ENCODE data around the gene APBB2.
A peak's percentile ranks its signal among the peaks of the same experiment; 100 is the strongest.
"Not testable (repeated sequence)": the region's sequence is repeated elsewhere in the genome, so short reads cannot be mapped to it uniquely, and the experiment has no call there.

APBB2 gene

GRCh38 chr4:41014158-41014557 is 200.2 kb downstream of the APBB2 start:
- DNase-seq (ENCODE audit: low spot score), result no peak

GRCh38 chr4:41013746-41014145 is 200.6 kb downstream of the APBB2 start:
- no peak for DNase-seq (ENCODE audit: low spot score)

- no peak for DNase-seq (ENCODE audit: low spot score)
Observed at GRCh38 chr4:41012911-41013310, 201.4 kb downstream of the APBB2 start.

- DNase-seq (ENCODE audit: low spot score), result no peak
Observed at GRCh38 chr4:41012293-41012692, 202.0 kb downstream of the APBB2 start.

- DNase-seq (ENCODE audit: low spot score), result no peak
Observed at GRCh38 chr4:41009411-41009810, 204.9 kb downstream of the APBB2 start.

GRCh38 chr4:41006141-41006540 is 208.2 kb downstream of the APBB2 start:
- peak; percentile 50 for DNase-seq (ENCODE audit: low spot score)

- DNase-seq (ENCODE audit: low spot score), result no peak
Observed at GRCh38 chr4:41002309-41002708, 212.0 kb downstream of the APBB2 start.

GRCh38 chr4:41000356-41000755 is 214.0 kb downstream of the APBB2 start:
- no peak for DNase-seq (ENCODE audit: low spot score)

- DNase-seq (ENCODE audit: low spot score), result peak; percentile 66
Observed at GRCh38 chr4:40998675-40999358, 215.5 kb downstream of the APBB2 start.

GRCh38 chr4:40995850-40996249 is 218.5 kb downstream of the APBB2 start:
- DNase-seq (ENCODE audit: low spot score), result no peak

- DNase-seq (ENCODE audit: low spot score), result not testable (repeated sequence)
Observed at GRCh38 chr4:40994321-40994720, 220.0 kb downstream of the APBB2 start.

GRCh38 chr4:40993296-40993693 is 221.0 kb downstream of the APBB2 start:
- not testable (repeated sequence) for DNase-seq (ENCODE audit: low spot score)

- peak; percentile 92 for DNase-seq (ENCODE audit: low spot score)
Observed at GRCh38 chr4:40992472-40993295, 221.7 kb downstream of the APBB2 start.

- DNase-seq (ENCODE audit: low spot score), result no peak
Observed at GRCh38 chr4:40991908-40992307, 222.4 kb downstream of the APBB2 start.

- no peak for DNase-seq (ENCODE audit: low spot score)
Observed at GRCh38 chr4:40990899-40991265, 223.5 kb downstream of the APBB2 start.

- DNase-seq (ENCODE audit: low spot score), result peak; percentile 87
Observed at GRCh38 chr4:40990236-40990898, 224.0 kb downstream of the APBB2 start.

- no peak for DNase-seq (ENCODE audit: low spot score)
Observed at GRCh38 chr4:40987151-40987550, 227.2 kb downstream of the APBB2 start.

- DNase-seq (ENCODE audit: low spot score), result no peak
Observed at GRCh38 chr4:40986375-40986774, 228.0 kb downstream of the APBB2 start.

- no peak for DNase-seq (ENCODE audit: low spot score)
Observed at GRCh38 chr4:40984051-40984450, 230.3 kb downstream of the APBB2 start.

- DNase-seq (ENCODE audit: low spot score), result no peak
Observed at GRCh38 chr4:40980318-40980883, 233.9 kb downstream of the APBB2 start.

GRCh38 chr4:40978548-40978947 is 235.8 kb downstream of the APBB2 start:
- no peak for DNase-seq (ENCODE audit: low spot score)

GRCh38 chr4:40976343-40976742 is 238.0 kb downstream of the APBB2 start:
- peak; percentile 56 for DNase-seq (ENCODE audit: low spot score)

- no peak for DNase-seq (ENCODE audit: low spot score)
Observed at GRCh38 chr4:40972722-40973121, 241.6 kb downstream of the APBB2 start.

All from kidney capillary endothelial cell (primary cell).